A549 (cell line): ENCODE results near the gene ZNF627.

ENCODE experiments used
- CTCF ChIP-seq: fragments of >200 bp; sonication (Bioruptor Twin); formaldehyde crosslinking; IDR thresholded peaks from 3 replicates; pipeline ENCODE4 v1.5.1; 2016
- EHMT2 ChIP-seq: fragments of 200-600 bp; sonication (generic); IDR thresholded peaks from 2 replicates; pipeline ENCODE4 v1.6.1; 2016; ENCODE audit warnings: antibody characterized with exemption, low read depth, mild to moderate bottlenecking, moderate library complexity
- ELK1 ChIP-seq: fragments of 150-350 bp; IDR thresholded peaks from 2 replicates; pipeline ENCODE4 v1.6.1; 2014; ENCODE audit warnings: low read depth, mild to moderate bottlenecking, low read length
- EP300 ChIP-seq, 2 experiments: fragments of >200 bp; sonication (Bioruptor Twin); formaldehyde crosslinking; IDR thresholded peaks; 2 replicates in 1 of 2; 3 replicates in 1 of 2; pipeline ENCODE4 v1.6.1; 2016 to 2017
- JUN ChIP-seq, 2 experiments: fragments of >200 bp; sonication (Bioruptor Twin); formaldehyde crosslinking; IDR thresholded peaks; 2 replicates in 1 of 2; 3 replicates in 1 of 2; pipeline ENCODE4 v1.6.1; 2016 to 2017
- MAFK ChIP-seq: fragments of 450-650 bp; IDR thresholded peaks from 2 replicates; pipeline ENCODE4 v1.6.1; 2014; ENCODE audit not compliant: partially characterized antibody
- MAX ChIP-seq: IDR thresholded peaks from 2 replicates; pipeline ENCODE4 v1.6.1; 2012
- MYC ChIP-seq: IDR thresholded peaks from 2 replicates; pipeline ENCODE4 v1.6.1; 2012; ENCODE audit warnings: mild to moderate bottlenecking, inconsistent platforms, low read length, improper control_type of control experiment, borderline replicate concordance
- NFE2L2 ChIP-seq: fragments of 150-350 bp; conservative IDR thresholded peaks from 2 replicates; pipeline ENCODE4 v1.6.1; 2014; ENCODE audit warnings: low read length
- NPAS2 ChIP-seq: fragments of 250-450 bp; sonication (Bioruptor Pico); IDR thresholded peaks from 2 replicates; pipeline ENCODE4 v1.8.0; 2022; ENCODE audit warnings: mild to moderate bottlenecking, moderate library complexity, borderline replicate concordance
- POLR2A ChIP-seq: IDR thresholded peaks from 2 replicates; pipeline ENCODE4 v1.6.1; 2012; ENCODE audit warnings: mild to moderate bottlenecking, low read length
- POLR2AphosphoS2 ChIP-seq: conservative IDR thresholded peaks from 2 replicates; pipeline ENCODE4 v1.6.1; 2012; ENCODE audit warnings: low read length, improper control_type of control experiment, inconsistent platforms
- SMC3 ChIP-seq: fragments of >200 bp; sonication (Bioruptor Twin); formaldehyde crosslinking; IDR thresholded peaks from 3 replicates; pipeline ENCODE4 v1.6.1; 2018; ENCODE audit warnings: inconsistent platforms
- USF2 ChIP-seq: fragments of 450-650 bp; IDR thresholded peaks from 2 replicates; pipeline ENCODE4 v1.6.1; 2014; ENCODE audit warnings: antibody characterized with exemption

- TF ChIP-seq MYC (no peak), EP300 (IDR thresholded peaks at IDR 0.05) (no peak), POLR2A (no peak), CTCF (no peak), MAFK (no peak), MAX (no peak), ELK1 (no peak), SMC3 (no peak), NPAS2 (CRISPR knock-in tag) (no peak), EHMT2 (no peak), USF2 (no peak), JUN (IDR thresholded peaks at IDR 0.05) (no peak), NFE2L2 (no peak), POLR2AphosphoS2 (no peak)
These were observed 9.2 kb downstream of the ZNF627 start for GRCh38 chr19:11606484-11606883.
